Activated CD8-positive, alpha-beta memory T cell treated with anti-CD3 and anti-CD28 coated beads for 36 hours (primary cell): ENCODE results near the gene POU1F1. TPM values are rescaled to one million over a fixed set of nuclear protein-coding genes. Genes with fewer than 3 reads are reported as not detected.
"Not testable (repeated sequence)": the region's sequence is repeated elsewhere in the genome, so short reads cannot be mapped to it uniquely, and the experiment has no call there.

ENCODE experiments used
- CTCF ChIA-PET: fragments of 350-600 bp; sonication (Branson Sonifier 250); formaldehyde crosslinking; loops from one replicate; lab custom pipeline; 2021; ENCODE audit warnings: antibody characterized with exemption; lab: Charles Lee
- POLR2A ChIA-PET: fragments of 350-600 bp; sonication (Branson Sonifier 250); formaldehyde crosslinking; loops from one replicate; lab custom pipeline; 2021; ENCODE audit warnings: antibody characterized with exemption; lab: Charles Lee
- total RNA-seq, 2 experiments: library from RNA; stranded (reverse); gene quantifications; one replicate each; pipeline ENCODE4 v1.2.3, GENCODE V29; 2021

The POU1F1 gene
- total RNA-seq, 2 experiments from 2014 or later, result not detected

DNA sequence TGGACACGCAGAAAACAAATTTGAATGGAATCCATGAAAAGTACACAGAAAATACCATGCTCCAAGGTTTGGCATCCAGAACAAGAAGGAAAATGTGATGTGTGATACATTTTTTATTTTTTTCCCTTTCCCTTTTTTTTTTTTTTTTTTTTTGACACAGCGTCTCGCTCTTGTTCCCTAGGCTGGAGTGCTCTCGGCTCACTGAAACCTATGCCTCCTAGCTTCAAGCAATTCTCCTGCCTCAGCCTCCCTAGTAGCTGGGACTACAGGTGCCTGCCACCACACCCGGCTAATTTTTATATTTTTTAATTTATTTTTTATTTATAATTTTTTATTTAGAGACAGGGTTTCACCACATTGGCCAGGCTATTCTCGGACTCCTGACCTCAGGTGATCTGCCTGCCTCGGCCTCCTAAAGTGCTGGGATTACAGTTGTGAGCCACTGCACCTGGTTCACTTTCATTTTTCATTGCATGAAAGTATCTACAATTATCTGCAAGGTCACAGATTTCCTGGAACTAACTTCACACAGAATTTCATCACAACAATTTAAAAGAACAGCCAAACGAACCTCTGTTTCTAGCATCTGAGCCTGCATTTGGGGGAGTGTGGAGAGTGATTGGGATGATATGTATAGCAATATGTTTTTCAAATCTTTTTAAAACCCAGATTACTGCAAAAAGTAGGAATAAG lies 8.3 kb downstream of the POU1F1 start:
- POLR2A ChIA-PET, result no interaction called here
- CTCF ChIA-PET, result interaction anchor here (0.7 kb wide), 1 partner anchor 89 kb away, joined by 3 read pairs; no protein-coding TSS in a partner anchor

GRCh38 chr3:87261925-87262324 lies 14.5 kb downstream of the POU1F1 start:
- ChIA-PET CTCF (no interaction called here), POLR2A (no interaction called here)

- CTCF ChIA-PET, result interaction anchor here (0.6 to 1.4 kb wide), 2 partner anchors 10 to 35 kb away, joined by 3 to 4 read pairs; no protein-coding TSS in a partner anchor
- POLR2A ChIA-PET, result no interaction called here
Observed at GRCh38 chr3:87260270-87260669, 16.1 kb downstream of the POU1F1 start.

DNA sequence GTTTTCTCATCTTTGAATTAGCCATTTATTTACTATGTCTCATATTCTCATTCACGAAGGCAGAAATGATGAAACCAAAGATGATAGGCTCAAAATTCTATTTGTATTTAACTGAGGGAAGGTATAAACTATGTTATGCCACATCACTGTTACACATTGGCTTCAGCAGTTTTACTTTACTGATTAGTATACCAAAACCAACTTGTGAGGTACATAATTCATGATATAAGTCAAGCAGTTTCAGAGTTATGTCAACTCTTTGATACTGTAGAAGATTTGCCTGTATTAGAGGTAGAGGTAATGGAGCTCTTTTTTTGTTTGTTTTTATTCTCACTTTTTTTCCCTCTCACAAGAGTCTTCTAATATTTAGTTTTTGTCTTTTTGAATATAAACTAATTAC lies 26.4 kb downstream of the POU1F1 start:
- POLR2A ChIA-PET, result no interaction called here

DNA sequence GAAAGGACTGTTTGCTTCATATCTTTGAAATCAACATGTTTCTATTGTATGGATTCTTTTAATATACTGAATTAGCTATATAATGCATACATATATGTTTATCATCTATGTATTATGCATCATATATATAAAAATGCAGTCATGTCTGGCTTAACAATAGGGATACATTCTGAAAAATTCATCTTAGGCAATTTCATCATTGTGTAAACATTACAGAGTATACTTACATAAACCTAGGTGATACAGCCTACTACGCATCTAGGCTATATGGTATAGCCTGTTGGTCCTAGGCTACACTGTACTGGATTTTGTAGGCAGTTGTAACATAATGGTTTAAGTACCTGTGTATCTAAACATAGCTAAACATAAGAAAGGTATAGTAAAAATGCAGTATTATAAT lies 27.6 kb downstream of the POU1F1 start:
- ChIA-PET POLR2A (no interaction called here), CTCF (interaction anchor here (1.2 kb wide), 1 partner anchor 9 kb away, joined by 3 read pairs; no protein-coding TSS in a partner anchor)

More for the DNA sequence above, 26.4 kb downstream of the POU1F1 start:
- CTCF ChIA-PET, result no interaction called here

GRCh38 chr3:87248231-87248630 lies 28.2 kb downstream of the POU1F1 start:
- CTCF ChIA-PET, result interaction anchor here (1.2 kb wide), 1 partner anchor 10 kb away, joined by 3 read pairs; no protein-coding TSS in a partner anchor
- POLR2A ChIA-PET, result not testable (repeated sequence)

GRCh38 chr3:87247430-87247773 lies 29.0 kb downstream of the POU1F1 start:
- POLR2A ChIA-PET, result no interaction called here
- CTCF ChIA-PET, result interaction anchor here (1.2 kb wide), 1 partner anchor 11 kb away, joined by 3 read pairs; no protein-coding TSS in a partner anchor

DNA sequence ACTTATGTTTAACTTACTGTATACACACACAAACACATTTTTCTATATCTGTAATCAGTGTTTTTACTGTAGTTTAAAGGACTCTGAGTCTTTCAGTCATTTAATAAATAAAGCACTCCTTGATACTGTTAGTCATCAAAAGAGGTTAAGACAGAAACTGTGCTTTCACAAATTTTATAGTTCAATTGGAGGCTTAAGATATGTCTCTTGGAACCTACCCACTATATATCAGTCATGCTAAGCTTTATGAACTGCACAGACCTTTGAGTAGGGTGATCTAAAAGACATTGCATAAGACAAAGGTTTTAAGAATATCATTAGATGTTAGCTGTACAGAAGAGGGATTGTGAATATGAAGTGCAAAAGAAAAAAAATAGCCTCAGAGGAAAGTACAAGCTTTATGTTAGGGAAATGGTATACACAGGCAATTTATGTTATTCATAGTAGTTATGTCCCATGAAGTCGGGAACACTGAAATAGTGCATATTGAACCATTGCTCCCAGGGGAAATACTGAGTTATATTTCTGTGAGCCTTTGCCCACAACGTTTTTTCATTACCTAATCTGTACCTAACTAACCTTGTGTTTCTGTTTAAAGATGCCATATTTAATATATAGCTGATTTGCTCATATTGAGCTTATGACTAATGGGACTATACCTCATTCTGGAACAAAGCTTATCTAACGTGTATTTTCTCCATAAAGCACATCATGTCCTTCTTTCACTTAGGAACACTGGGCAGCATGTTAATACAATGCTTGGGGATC lies 29.5 kb downstream of the POU1F1 start:
- CTCF ChIA-PET, result interaction anchor here (0.7 kb wide), 1 partner anchor 20 kb away, joined by 3 read pairs; the partner anchor contains the start of gene CHMP2B
- POLR2A ChIA-PET, result no interaction called here

DNA sequence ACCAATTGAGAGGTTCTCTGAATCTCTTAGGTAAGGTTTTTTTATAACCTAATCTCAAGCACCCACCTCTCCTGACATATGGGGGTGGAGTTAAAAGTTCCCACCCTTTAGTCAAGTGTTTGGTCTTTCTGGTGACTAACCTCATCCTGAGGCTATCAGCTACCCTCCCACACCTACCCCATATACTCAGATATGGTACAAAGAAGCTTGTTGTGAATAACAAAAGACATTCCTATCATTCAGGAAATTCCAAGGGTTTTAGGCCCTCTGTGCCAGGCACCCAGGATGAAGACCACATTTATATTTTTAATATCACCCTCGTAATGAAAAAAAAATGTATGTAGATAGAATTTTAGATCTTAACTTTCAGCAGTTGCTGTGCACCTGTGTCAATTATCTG lies 40.3 kb downstream of the POU1F1 start:
- POLR2A ChIA-PET, result no interaction called here
- CTCF ChIA-PET, result no interaction called here

DNA sequence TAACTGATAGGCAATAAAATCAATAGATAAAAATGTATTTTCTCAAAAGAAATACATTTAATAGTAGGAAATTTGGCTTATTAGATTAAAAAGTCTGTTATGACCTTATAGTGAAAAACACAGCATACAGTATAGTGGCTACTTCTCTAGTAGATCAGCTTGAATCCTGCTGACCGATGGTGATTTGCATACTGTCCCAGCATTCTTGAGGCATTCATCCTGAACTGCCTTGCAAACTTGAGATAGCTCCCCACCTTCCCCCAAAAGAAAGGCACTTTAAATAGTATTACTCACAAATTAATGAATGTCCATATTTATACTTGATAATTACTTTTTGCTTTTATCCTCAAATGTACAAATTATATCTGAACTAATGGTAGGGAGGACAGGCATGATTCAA lies 42.6 kb downstream of the POU1F1 start:
- POLR2A ChIA-PET, result no interaction called here
- CTCF ChIA-PET, result no interaction called here

- CTCF ChIA-PET, result no interaction called here
- POLR2A ChIA-PET, result no interaction called here
Observed at GRCh38 chr3:87229113-87229512, 47.3 kb downstream of the POU1F1 start.

- ChIA-PET CTCF (no interaction called here), POLR2A (no interaction called here)
Observed at GRCh38 chr3:87228316-87228715, 48.1 kb downstream of the POU1F1 start.

DNA sequence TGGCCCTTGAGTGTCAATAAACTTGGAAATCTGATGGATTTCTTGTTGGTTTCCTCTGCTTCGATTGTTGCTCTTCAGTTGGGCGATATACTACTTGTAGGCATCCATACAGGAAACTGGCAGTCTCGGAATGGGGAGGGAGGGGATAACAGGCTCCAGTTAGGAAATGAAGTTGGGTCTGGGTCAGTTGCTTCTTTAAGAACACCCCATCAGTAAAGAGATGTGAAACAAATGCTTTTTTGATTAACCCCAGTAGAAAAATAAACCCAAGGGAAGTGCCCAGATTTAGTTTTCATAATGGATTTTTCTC lies 48.6 kb downstream of the POU1F1 start:
- ChIA-PET POLR2A (no interaction called here), CTCF (interaction anchor here (0.6 kb wide), 1 partner anchor 622 kb away, joined by 3 read pairs; no protein-coding TSS in a partner anchor)

DNA sequence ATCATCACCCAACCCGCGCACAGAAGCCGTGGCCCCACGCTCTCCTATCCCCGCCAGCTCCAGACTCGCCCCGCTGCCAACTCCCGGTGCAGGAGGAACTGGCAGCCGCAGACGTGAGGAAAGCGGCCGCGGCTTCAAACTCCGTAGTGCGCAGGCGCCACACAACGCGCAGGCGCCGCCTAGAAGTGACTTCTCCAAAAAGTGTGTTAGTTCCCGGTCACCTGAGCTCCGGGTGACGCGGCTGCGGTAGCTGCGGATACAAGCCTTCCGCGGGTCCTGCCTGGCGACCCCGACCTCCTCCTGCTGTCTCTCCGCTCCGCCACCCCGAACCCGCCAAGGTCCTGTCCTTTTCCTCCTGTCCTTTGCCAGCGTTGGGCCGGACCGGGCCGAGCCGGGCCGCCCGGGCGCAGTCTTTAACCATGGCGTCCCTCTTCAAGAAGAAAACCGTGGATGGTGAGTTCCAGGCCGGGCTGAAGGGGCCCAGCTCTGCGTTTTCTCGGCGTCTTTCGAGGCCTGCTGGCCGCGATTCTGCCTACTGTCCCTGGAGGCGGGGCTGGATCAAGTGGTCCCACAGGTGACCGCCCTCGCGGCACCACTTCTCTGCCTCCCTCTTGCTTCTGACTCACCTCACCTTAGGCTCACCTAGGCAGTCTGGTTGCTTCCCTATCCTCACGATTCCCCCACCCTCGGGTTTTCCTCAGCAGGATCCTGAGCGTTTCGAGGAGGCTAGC lies 49.1 kb downstream of the POU1F1 start, which contains the start of gene CHMP2B:
CHMP2B (plus strand) TSS at position 206 of the 731 bp plus-strand sequence; CDS start at position 420, 214 bp downstream.
- POLR2A ChIA-PET, result interaction anchor here (0.7 kb wide), 1 partner anchor 804 kb away, joined by 3 read pairs; no protein-coding TSS in a partner anchor
- CTCF ChIA-PET, result interaction anchor here (0.5 to 0.6 kb wide), 2 partner anchors 19 to 621 kb away, joined by 3 read pairs; no protein-coding TSS in a partner anchor

GRCh38 chr3:87225659-87226058 lies 50.7 kb downstream of the POU1F1 start:
- ChIA-PET CTCF (interaction anchor here (0.7 kb wide), 1 partner anchor 35 kb away, joined by 3 read pairs; no protein-coding TSS in a partner anchor), POLR2A (no interaction called here)

DNA sequence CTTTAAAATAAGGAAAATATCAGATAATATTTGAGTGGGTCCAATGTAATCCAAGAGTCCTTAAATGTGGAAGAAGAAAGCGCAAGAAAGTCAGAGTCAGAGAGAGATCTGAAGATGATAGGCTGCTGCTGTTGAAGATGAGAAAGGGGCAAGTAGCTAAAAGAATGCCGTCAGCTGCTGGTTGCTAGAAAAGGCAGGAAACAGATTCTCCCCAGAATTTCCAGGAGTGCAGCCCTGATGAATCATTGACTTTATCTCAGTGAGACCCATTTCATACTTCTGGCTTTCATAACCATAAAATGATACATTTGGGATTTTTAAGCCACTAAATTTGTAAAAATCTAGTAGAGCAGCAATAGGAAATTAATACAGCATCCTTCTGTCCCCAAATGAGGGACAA lies 56.8 kb downstream of the POU1F1 start:
- CTCF ChIA-PET, result no interaction called here
- POLR2A ChIA-PET, result no interaction called here

GRCh38 chr3:87218560-87218959 lies 57.8 kb downstream of the POU1F1 start:
- ChIA-PET POLR2A (no interaction called here), CTCF (no interaction called here)
